Measurements from ENCODE around the gene VWA5A. TPM values are rescaled to one million over a fixed set of nuclear protein-coding genes. Genes with fewer than 3 reads are reported as not detected.
"Not testable (repeated sequence)": the region's sequence is repeated elsewhere in the genome, so short reads cannot be mapped to it uniquely, and the experiment has no call there.

Gene VWA5A
- total RNA-seq, 4 donors from 2014 or later, result 10.1 to 72.5 (median 37.2) TPM

DNA sequence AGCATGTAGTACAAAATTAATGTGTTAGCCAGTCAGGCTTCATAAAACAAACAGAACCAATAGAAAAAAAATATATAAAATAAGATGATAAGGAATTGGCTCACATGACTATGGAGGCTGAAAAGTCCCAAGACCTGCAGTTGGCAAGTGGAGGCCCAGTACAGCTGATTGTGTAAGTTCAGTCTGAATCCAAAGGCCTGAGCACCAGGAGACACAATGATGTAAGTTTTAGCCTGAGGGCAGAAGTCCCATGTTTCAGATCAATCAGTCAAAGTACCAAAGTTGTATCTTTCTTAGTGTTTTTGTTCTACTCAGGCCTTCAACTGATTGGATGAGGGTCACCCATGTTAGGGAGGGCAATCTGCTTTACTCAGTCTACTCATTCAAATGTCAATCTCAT is 53.5 kb downstream of the VWA5A start:
- H3K36me3 ChIP-seq, result no peaks in the 10 kb centered on the region
- in situ Hi-C loops (cut with MboI; ENCODE audit: low pct_ligation_motif_present in 1 of 4, low pct_unique_long_range_greater_than_20kb in 1 of 4, low sequenced_read_pairs in 3 of 4) (no loop called here), intact Hi-C loops (cut with DNase I; ENCODE audit: low total_unique reads) (no loop called here)
- DNase-seq, result no peak
- H3K4me1 ChIP-seq, result no peaks in the 10 kb centered on the region
- no peaks in the 10 kb centered on the region for H3K9me3 ChIP-seq
- TF ChIP-seq POLR2A (IDR thresholded peaks at IDR 0.05), result no peak
- TF ChIP-seq EP300 (IDR thresholded peaks at IDR 0.05; ENCODE audit: low read depth), result no peak
- TF ChIP-seq CTCF (IDR thresholded peaks at IDR 0.05), result no peak
- TF ChIP-seq POLR2AphosphoS5 (IDR thresholded peaks at IDR 0.05), result no peak
- no peak overlapping the region for H3K27ac ChIP-seq
- H3K27me3 ChIP-seq, result no peaks in the 10 kb centered on the region
- H3K4me3 ChIP-seq, result no peak overlapping the region

DNA sequence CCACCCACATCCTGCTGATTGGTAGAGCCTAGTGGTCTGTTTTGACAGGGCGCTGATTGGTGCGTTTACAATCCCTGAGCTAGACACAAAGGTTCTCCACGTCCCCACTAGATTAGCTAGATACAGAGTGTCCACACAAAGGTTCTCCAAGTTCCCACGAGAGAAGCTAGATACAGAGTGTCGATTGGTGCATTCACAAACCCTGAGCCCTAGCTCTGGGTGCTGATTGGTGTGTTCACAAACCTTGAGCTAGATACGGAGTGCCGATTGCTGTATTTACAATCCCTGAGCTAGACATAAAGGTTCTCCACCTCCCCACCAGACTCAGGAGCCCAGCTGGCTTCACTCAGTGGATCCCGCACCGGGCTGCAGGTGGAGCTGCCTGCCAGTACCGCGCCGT is 55.1 kb downstream of the VWA5A start:
- H3K4me3 ChIP-seq; H3K9me3 ChIP-seq; H3K4me1 ChIP-seq; intact Hi-C loops (cut with DNase I; ENCODE audit: low total_unique reads); in situ Hi-C loops (cut with MboI; ENCODE audit: low pct_ligation_motif_present in 1 of 4, low pct_unique_long_range_greater_than_20kb in 1 of 4, low sequenced_read_pairs in 3 of 4); DNase-seq; H3K27ac ChIP-seq; H3K27me3 ChIP-seq; H3K36me3 ChIP-seq: not testable (repeated sequence)
- 95% methylated on average over 12 of the region's 12 CpGs; no CpG with 5 or more reads in 1 of the 2 donors for WGBS, 2 donors (ENCODE audit: low coverage in 1 of 2)

DNA sequence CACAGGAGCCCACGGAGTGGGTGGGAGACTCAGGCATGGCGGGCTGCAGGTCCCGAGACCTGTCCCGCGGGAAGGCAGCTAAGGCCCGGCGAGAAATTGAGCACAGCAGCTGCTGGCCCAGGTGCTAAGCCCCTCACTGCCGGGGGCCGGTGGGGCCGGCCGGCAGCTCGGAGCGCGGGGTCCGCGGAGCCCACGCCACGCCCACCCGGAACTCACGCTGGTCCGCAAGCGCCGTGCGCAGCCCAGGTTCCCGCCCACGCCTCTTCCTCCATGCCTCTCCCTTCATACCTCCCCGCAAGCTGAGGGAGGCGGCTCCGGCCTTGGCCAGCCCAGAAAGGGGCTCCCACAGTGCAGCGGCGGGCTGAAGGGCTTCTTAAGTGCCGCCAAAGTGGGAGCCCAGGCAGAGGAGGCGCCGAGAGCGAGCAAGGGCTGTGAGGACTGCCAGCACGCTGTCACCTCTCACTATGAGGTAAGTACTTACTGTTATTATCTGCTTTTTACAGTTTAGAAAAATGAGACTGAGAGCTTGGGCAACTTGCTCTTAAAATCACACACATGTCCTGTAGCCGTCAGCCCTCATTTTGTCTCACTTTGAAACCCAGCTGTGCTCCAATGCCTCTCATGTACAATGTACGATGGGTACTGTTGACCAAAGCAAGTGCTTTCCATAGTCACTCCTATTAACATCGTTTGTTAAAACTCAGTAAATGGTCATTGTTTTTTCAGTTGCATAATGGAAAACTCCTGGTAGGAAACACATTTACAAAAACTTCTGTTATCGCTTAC is 55.7 kb downstream of the VWA5A start:
- no peak for DNase-seq
- in situ Hi-C loops (cut with MboI; ENCODE audit: low pct_ligation_motif_present in 1 of 4, low pct_unique_long_range_greater_than_20kb in 1 of 4, low sequenced_read_pairs in 3 of 4), result no loop called here
- no peak overlapping the region for H3K27ac ChIP-seq
- 88 to 95% methylated on average over 4 to 40 of the region's 40 CpGs for WGBS, 2 donors (ENCODE audit: low coverage in 1 of 2)
- no peak overlapping the region for H3K4me3 ChIP-seq
- H3K36me3 ChIP-seq, result no peaks in the 10 kb centered on the region
- no peak for TF ChIP-seq EP300 (IDR thresholded peaks at IDR 0.05; ENCODE audit: low read depth)
- no peak for TF ChIP-seq CTCF (IDR thresholded peaks at IDR 0.05)
- TF ChIP-seq POLR2AphosphoS5 (IDR thresholded peaks at IDR 0.05), result no peak
- no peak for TF ChIP-seq POLR2A (IDR thresholded peaks at IDR 0.05)
- H3K4me1 ChIP-seq, result no peaks in the 10 kb centered on the region
- H3K9me3 ChIP-seq, result no peaks in the 10 kb centered on the region
- intact Hi-C loops (cut with DNase I; ENCODE audit: low total_unique reads), result no loop called here
- no peaks in the 10 kb centered on the region for H3K27me3 ChIP-seq

- WGBS, 2 donors (ENCODE audit: low coverage in 1 of 2), result 75 to 77% methylated on average over 6 of the region's 6 CpGs
- H3K27ac ChIP-seq, result no peak overlapping the region
- H3K4me1 ChIP-seq, result no peaks in the 10 kb centered on the region
- no peaks in the 10 kb centered on the region for H3K36me3 ChIP-seq
- H3K9me3 ChIP-seq, result no peaks in the 10 kb centered on the region
- H3K4me3 ChIP-seq, result no peak overlapping the region
- intact Hi-C loops (cut with DNase I; ENCODE audit: low total_unique reads) (no loop called here), in situ Hi-C loops (cut with MboI; ENCODE audit: low pct_ligation_motif_present in 1 of 4, low pct_unique_long_range_greater_than_20kb in 1 of 4, low sequenced_read_pairs in 3 of 4) (no loop called here)
- DNase-seq, result no peak
- TF ChIP-seq EP300 (IDR thresholded peaks at IDR 0.05; ENCODE audit: low read depth) (no peak), CTCF (IDR thresholded peaks at IDR 0.05) (no peak), POLR2AphosphoS5 (IDR thresholded peaks at IDR 0.05) (no peak), POLR2A (IDR thresholded peaks at IDR 0.05) (no peak)
- H3K27me3 ChIP-seq, result no peaks in the 10 kb centered on the region
These were observed 56.9 kb downstream of the VWA5A start for GRCh38 chr11:124172101-124172500.

DNA sequence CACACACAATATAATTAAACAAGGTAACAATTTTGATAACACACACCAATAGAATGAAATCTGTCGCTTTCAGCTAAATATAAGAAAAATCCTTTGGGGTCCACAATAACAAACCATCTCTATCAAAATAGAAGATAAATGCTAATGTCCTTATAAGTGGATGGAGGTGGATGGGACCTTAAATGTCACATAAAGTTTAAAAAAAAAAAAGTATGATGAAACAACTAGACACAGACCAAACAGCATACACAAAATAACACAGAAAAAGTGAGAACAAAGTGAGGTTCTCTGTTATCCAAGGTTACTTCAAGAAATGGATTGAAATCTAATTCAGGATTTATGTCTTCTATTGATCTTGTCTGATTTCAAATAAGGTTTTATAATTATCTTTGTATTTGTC is 57.3 kb downstream of the VWA5A start:
- intact Hi-C loops (cut with DNase I; ENCODE audit: low total_unique reads), result no loop called here
- 89 to 100% methylated on average over 1 of the region's 1 CpG for WGBS, 2 donors (ENCODE audit: low coverage in 1 of 2)
- Histone ChIP-seq H3K4me1 (no peaks in the 10 kb centered on the region), H3K9me3 (no peaks in the 10 kb centered on the region), H3K36me3 (no peaks in the 10 kb centered on the region), H3K4me3 (no peak overlapping the region), H3K27ac (no peak overlapping the region), H3K27me3 (no peaks in the 10 kb centered on the region)
- in situ Hi-C loops (cut with MboI; ENCODE audit: low pct_ligation_motif_present in 1 of 4, low pct_unique_long_range_greater_than_20kb in 1 of 4, low sequenced_read_pairs in 3 of 4), result no loop called here
- DNase-seq, result no peak
- TF ChIP-seq POLR2A (IDR thresholded peaks at IDR 0.05) (no peak), CTCF (IDR thresholded peaks at IDR 0.05) (no peak), EP300 (IDR thresholded peaks at IDR 0.05; ENCODE audit: low read depth) (no peak), POLR2AphosphoS5 (IDR thresholded peaks at IDR 0.05) (no peak)
